Measurements from ENCODE around the gene UQCRH.

GRCh38 chr1:46301808-46302640, 1.5 kb upstream of the UQCRH start:
- TF ChIP-seq, protein P1, sequence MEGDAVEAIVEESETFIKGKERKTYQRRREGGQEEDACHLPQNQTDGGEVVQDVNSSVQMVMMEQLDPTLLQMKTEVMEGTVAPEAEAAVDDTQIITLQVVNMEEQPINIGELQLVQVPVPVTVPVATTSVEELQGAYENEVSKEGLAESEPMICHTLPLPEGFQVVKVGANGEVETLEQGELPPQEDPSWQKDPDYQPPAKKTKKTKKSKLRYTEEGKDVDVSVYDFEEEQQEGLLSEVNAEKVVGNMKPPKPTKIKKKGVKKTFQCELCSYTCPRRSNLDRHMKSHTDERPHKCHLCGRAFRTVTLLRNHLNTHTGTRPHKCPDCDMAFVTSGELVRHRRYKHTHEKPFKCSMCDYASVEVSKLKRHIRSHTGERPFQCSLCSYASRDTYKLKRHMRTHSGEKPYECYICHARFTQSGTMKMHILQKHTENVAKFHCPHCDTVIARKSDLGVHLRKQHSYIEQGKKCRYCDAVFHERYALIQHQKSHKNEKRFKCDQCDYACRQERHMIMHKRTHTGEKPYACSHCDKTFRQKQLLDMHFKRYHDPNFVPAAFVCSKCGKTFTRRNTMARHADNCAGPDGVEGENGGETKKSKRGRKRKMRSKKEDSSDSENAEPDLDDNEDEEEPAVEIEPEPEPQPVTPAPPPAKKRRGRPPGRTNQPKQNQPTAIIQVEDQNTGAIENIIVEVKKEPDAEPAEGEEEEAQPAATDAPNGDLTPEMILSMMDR (IDR thresholded peaks at IDR 0.05), result peak; percentile 17; the same call in 1 of the 2 replicates
- TF ChIP-seq, protein P2, sequence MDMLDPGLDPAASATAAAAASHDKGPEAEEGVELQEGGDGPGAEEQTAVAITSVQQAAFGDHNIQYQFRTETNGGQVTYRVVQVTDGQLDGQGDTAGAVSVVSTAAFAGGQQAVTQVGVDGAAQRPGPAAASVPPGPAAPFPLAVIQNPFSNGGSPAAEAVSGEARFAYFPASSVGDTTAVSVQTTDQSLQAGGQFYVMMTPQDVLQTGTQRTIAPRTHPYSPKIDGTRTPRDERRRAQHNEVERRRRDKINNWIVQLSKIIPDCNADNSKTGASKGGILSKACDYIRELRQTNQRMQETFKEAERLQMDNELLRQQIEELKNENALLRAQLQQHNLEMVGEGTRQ (IDR thresholded peaks at IDR 0.05; ENCODE audit: borderline replicate concordance, low read depth, low read length), result no peak
- TF ChIP-seq MAX (IDR thresholded peaks at IDR 0.05; ENCODE audit: low read depth), result no peak

Measured in SK-N-SH (cell line).